HepG2 (cell line): Measurements from ENCODE around the gene FGFR3. TPM values are rescaled to one million over a fixed set of nuclear protein-coding genes. Genes with fewer than 3 reads are reported as not detected.
A peak's percentile ranks its signal among the peaks of the same experiment; 100 is the strongest.

Experiments
- ARID4A ChIP-seq: sonication (generic); formaldehyde crosslinking; IDR thresholded peaks from 2 replicates; pipeline ENCODE4 v1.5.0; 2020; ENCODE audit warnings: mild to moderate bottlenecking, missing genetic modification reagents, borderline replicate concordance
- DDIT3 ChIP-seq: sonication (generic); formaldehyde crosslinking; IDR thresholded peaks from 2 replicates; pipeline ENCODE4 v1.4.0; 2020; ENCODE audit warnings: mild to moderate bottlenecking, missing genetic modification reagents
- HBP1 ChIP-seq: IDR thresholded peaks from 2 replicates; pipeline ENCODE4 v1.6.1; 2016; ENCODE audit warnings: low read depth, control low read depth
- JUNB ChIP-seq: sonication (generic); formaldehyde crosslinking; IDR thresholded peaks from 2 replicates; pipeline ENCODE4 v1.8.0; 2022; ENCODE audit warnings: missing genetic modification reagents, mild to moderate bottlenecking, borderline replicate concordance
- RAD51 ChIP-seq: fragments of 450-650 bp; IDR thresholded peaks from 2 replicates; pipeline ENCODE4 v1.6.1; 2016; ENCODE audit warnings: borderline replicate concordance
- SMAD3 ChIP-seq: sonication (generic); formaldehyde crosslinking; IDR thresholded peaks from 2 replicates; pipeline ENCODE4 v1.4.0; 2020; ENCODE audit warnings: missing genetic modification reagents
- SNAPC4 ChIP-seq: sonication (generic); formaldehyde crosslinking; IDR thresholded peaks from 2 replicates; pipeline ENCODE4 v1.4.0; 2020; ENCODE audit warnings: mild to moderate bottlenecking, missing genetic modification reagents
- TAF15 ChIP-seq: fragments of 200-400 bp; formaldehyde crosslinking; IDR thresholded peaks from one replicate; pipeline ENCODE4 v1.6.1; 2018; ENCODE audit warnings: mild to moderate bottlenecking, low read depth, low read length; ENCODE audit not compliant: poor library complexity, severe bottlenecking
- ZBTB25 ChIP-seq: IDR thresholded peaks from 2 replicates; pipeline ENCODE4 v1.6.1; 2018; ENCODE audit warnings: missing genetic modification reagents
- ZFP91 ChIP-seq: sonication (generic); formaldehyde crosslinking; IDR thresholded peaks from 2 replicates; pipeline ENCODE4 v1.9.0; 2022; ENCODE audit warnings: missing genetic modification reagents, mild to moderate bottlenecking, borderline replicate concordance
- ZNF441 ChIP-seq: sonication (generic); formaldehyde crosslinking; IDR thresholded peaks from 2 replicates; pipeline ENCODE4 v1.7.0; 2021; ENCODE audit warnings: missing genetic modification reagents, borderline replicate concordance
- ZNF597 ChIP-seq: sonication (generic); formaldehyde crosslinking; IDR thresholded peaks from 2 replicates; pipeline ENCODE4 v1.5.0; 2020; ENCODE audit warnings: missing genetic modification reagents
- polyA plus RNA-seq, 8 experiments: library from polyadenylated mRNA; depleted of rRNA in 3 of 8; stranded (reverse) in 7 of 8; unstranded in 1 of 8; fragments of >200 nt; fragmentation: Illumina TruSeq in 4 of 8; extraction: Trizol in 4 of 8; gene quantifications; 2 replicates each; pipeline versions ENCODE4 v1.2.1 to v1.2.3, GENCODE V29; 2011 to 2016; ENCODE audit warnings: low read depth in 4 of 8, missing spikeins in 1 of 8, mixed read lengths in 1 of 8; ENCODE audit not compliant: insufficient read depth in 1 of 8
- total RNA-seq, 5 experiments: library from RNA; depleted of rRNA; stranded (reverse); fragments of >200 nt; fragmentation: Illumina TruSeq; extraction: Trizol; gene quantifications; 2 replicates each; pipeline ENCODE4 v1.2.3, GENCODE V29; 2016; ENCODE audit warnings: low read depth in 1 of 5

FGFR3 gene
- total and polyA plus RNA-seq, 2 of the 13 experiments (the other 11 are each of a cell fraction or from before 2014, with no cell fraction given), result 103 to 109 TPM

- TF ChIP-seq SNAPC4 (CRISPR knock-in tag), result peak; percentile 77; the same call in 1 of the 2 replicates
- TF ChIP-seq RAD51, result no peak
- TF ChIP-seq ARID4A (CRISPR knock-in tag), result peak; percentile 84
- TF ChIP-seq ZNF441 (CRISPR knock-in tag), result no peak
- TF ChIP-seq TAF15, result peak; percentile 82
- no peak for TF ChIP-seq ZNF597 (CRISPR knock-in tag)
- peak; percentile 33; the same call in 1 of the 2 replicates for TF ChIP-seq ZBTB25 (CRISPR knock-in tag)
- TF ChIP-seq ZFP91 (CRISPR knock-in tag), result peak; percentile 91; the same call in 1 of the 2 replicates
- TF ChIP-seq DDIT3, result no peak
- peak; percentile 57 for TF ChIP-seq SMAD3 (CRISPR knock-in tag)
- TF ChIP-seq HBP1 (CRISPR knock-in tag), result no peak
- no peak for TF ChIP-seq JUNB (CRISPR knock-in tag)
These were observed 16.8 kb downstream of the FGFR3 start (continued) for GRCh38 chr4:1809754-1810502.
